Tibial nerve (tissue), 3 donors: ENCODE data around the gene CEACAM8.

Experiments used
- POLR2A ChIP-seq, 2 donors: fragments of 450-650 bp; IDR thresholded peaks; one replicate each; pipeline ENCODE4 v1.6.1; 2017; ENCODE audit warnings: antibody characterized with exemption in 2 of 2, mild to moderate bottlenecking in 2 of 2, moderate library complexity in 2 of 2
- TF ChIP-seq, protein P1 (sequence below), 5 experiments: fragments of 200-600 bp in 3 of 5; fragments of 450-650 bp in 2 of 5; sonication (generic) in 3 of 5; IDR thresholded peaks; one replicate each; pipeline ENCODE4 v1.5.1; 2016 to 2019; ENCODE audit warnings: antibody characterized with exemption in 5 of 5, mild to moderate bottlenecking in 3 of 5, moderate library complexity in 2 of 5

- TF ChIP-seq, protein P1, sequence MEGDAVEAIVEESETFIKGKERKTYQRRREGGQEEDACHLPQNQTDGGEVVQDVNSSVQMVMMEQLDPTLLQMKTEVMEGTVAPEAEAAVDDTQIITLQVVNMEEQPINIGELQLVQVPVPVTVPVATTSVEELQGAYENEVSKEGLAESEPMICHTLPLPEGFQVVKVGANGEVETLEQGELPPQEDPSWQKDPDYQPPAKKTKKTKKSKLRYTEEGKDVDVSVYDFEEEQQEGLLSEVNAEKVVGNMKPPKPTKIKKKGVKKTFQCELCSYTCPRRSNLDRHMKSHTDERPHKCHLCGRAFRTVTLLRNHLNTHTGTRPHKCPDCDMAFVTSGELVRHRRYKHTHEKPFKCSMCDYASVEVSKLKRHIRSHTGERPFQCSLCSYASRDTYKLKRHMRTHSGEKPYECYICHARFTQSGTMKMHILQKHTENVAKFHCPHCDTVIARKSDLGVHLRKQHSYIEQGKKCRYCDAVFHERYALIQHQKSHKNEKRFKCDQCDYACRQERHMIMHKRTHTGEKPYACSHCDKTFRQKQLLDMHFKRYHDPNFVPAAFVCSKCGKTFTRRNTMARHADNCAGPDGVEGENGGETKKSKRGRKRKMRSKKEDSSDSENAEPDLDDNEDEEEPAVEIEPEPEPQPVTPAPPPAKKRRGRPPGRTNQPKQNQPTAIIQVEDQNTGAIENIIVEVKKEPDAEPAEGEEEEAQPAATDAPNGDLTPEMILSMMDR (IDR thresholded peaks at IDR 0.05) = no peak
- no peak for TF ChIP-seq POLR2A (IDR thresholded peaks at IDR 0.05)
Observed at GRCh38 chr19:42601811-42602443, 7.2 kb upstream of the CEACAM8 start.
